Right renal pelvis (tissue), 4 donors: ENCODE measurements around the gene NUP50. TPM values are rescaled to one million over a fixed set of nuclear protein-coding genes. Genes with fewer than 3 reads are reported as not detected.

Source experiments
- DNase-seq, 4 donors: peaks; one replicate each; pipeline ENCODE4 v3.0.0-alpha.2; 2013; ENCODE audit warnings: low read depth in 4 of 4, low spot score in 3 of 4, missing footprints in 1 of 4
- polyA plus RNA-seq, 4 donors: library from polyadenylated mRNA; unstranded; fragments of 120-200 nt; gene quantifications; one replicate each; pipeline ENCODE4 v1.2.1, GENCODE V29; 2013; ENCODE audit not compliant: insufficient read length in 4 of 4

Gene NUP50
- polyA plus RNA-seq, 4 donors, result 43.3 to 57.0 (median 51.8) TPM

- no peak for DNase-seq
These were observed 44.4 kb downstream of the NUP50 start for GRCh38 chr22:45207981-45208664.

- no peak for DNase-seq
These were observed 44.9 kb downstream of the NUP50 start for GRCh38 chr22:45208696-45208992.

DNA sequence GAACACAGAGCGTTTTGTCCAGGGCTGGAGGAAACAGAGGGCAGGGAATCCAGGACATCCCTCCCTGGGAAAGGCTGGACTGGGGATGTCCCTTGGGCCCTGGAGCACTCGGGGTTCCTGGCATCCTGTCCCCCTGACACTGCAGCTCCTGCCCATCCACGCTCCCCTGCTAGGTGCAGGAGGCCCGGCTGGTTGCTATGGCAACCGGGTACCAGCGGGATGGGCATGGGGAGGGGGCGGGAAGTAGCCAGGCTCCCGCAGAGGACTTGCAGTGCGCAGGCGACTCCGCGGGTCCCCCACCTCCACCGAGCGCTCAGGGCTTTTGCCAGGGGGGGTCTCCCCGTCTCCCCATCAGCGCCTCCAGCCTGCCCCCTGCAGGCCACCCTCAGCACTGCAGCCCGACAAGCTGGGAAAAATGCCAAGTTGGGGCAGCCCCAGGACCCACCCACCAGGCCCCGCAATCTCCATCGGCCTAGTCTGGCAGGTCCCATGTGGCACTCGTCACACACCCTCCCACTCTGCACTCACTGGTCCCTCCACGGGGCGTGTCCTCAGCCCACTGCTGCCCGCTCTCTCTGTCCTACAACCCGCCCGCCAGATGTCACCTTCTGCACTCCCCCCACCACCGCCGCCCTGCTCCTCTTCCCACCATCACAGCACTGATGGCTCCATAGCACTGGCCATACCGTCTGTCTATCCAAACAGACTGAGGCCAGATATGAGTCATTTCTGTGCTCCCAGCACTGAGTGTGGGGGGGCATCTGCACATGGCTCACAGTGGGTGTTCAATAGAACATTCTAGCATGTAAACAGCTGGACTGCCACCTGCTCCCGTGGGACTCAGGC is 45.5 kb downstream of the NUP50 start:
- DNase-seq, result no peak

- no peak for DNase-seq
These were observed 46.4 kb downstream of the NUP50 start for GRCh38 chr22:45210174-45210573.

- DNase-seq, result no peak
These were observed 46.9 kb downstream of the NUP50 start for GRCh38 chr22:45210577-45210976.

DNA sequence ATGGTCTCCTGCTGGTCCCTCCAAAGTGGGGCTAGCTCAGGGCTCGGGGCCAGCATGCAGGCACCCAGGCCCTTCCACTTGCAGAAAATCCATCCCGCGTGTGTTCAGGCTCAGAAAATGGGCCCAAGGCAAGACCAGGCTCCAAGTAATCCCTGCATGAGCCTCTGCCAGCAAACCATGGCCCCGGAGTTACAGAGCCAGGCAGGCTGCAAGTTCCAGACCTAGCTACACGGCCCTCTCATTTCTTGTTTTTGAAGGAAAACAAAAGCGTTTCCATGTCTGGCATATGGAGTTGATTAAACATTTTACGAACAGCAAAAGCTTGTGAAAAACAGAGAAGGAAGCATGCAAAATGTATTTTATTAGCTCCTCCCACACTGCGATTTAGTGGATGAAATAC is 47.3 kb downstream of the NUP50 start:
- no peak for DNase-seq

GRCh38 chr22:45211435-45211834 is 47.7 kb downstream of the NUP50 start:
- no peak for DNase-seq

DNA sequence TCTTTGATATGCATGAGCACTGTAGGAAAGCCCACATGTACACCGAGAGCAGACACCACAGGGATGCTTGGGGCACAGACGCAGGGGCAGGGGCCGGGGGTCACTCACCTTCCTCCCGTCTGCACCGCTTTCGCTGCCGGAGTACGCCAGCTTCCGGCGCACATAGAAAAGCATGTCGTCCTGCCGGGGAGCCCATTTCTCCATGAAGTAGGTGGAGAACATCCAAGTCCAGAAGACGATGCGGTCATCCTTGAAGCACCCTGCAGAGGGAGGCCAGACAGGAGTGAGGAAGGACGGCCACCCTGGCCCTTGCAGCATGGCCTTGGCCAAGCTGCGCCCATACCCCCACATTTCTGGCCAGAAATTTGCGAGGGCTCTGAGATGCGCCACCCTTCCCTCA is 48.1 kb downstream of the NUP50 start:
- DNase-seq, result no peak

- DNase-seq, result no peak
These were observed 48.6 kb downstream of the NUP50 start for GRCh38 chr22:45212306-45212709.

- no peak for DNase-seq
These were observed 49.4 kb downstream of the NUP50 start for GRCh38 chr22:45212992-45213751.

- no peak for DNase-seq
These were observed 52.6 kb downstream of the NUP50 start for GRCh38 chr22:45216133-45217003.

DNA sequence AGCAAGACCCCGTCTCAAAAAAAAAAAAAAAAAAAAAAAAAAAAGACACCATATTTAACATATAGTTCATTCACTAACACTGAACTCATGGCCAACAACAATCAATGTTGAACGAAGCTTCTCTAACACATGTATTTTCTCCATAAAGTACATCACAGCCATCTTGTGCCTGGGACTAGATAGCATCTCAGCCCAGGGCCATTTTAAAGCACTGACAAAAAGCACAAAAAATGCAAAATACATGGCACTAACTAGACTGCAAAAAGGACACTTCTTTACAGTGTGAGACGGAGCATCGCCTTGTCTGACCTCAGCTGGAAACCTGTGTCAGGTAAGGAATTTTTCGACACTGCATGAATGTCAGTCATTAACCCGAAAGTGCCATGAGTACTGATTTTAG is 53.6 kb downstream of the NUP50 start:
- DNase-seq, result no peak

DNA sequence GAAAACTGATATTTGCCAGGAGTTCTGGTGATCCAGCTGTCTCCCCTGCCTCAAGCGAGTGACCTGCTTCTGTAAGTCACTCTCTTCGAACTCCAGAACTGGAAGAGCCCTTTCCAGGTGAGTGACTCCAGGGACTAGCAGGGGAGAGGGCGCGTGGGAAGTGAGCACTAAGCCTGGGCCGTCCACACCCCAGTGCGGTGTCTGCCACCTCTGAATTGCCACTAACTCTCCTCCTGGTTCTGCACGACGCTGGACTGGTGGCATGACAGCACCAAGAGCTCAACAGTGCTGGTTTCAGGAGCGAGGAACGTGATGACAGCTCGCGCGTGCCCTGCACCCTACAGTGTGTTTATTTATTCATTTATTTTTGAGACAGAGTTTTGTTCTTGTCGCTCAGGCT is 54.1 kb downstream of the NUP50 start:
- no peak for DNase-seq

DNA sequence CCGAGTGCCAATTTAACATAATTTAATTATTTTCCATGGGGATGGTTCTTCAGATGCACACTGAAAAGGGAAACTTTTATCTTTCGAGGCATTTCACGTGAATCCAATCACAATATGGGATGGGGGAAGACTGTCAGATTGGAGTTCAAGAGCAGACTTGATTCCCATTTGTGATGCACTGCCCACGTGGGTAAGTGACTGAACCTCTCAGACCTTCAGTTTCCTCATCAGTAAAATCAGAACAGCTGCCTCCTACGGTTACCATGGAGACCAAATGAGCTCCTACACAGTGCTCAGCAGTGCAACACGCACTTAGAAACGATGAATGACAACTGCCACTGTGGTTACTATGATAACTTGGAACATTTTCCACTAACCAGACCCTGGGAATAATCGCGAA is 55.3 kb downstream of the NUP50 start:
- no peak for DNase-seq

GRCh38 chr22:45221201-45221600 is 57.5 kb downstream of the NUP50 start:
- no peak for DNase-seq

- DNase-seq, result no peak
These were observed 59.8 kb downstream of the NUP50 start for GRCh38 chr22:45223304-45224117.

DNA sequence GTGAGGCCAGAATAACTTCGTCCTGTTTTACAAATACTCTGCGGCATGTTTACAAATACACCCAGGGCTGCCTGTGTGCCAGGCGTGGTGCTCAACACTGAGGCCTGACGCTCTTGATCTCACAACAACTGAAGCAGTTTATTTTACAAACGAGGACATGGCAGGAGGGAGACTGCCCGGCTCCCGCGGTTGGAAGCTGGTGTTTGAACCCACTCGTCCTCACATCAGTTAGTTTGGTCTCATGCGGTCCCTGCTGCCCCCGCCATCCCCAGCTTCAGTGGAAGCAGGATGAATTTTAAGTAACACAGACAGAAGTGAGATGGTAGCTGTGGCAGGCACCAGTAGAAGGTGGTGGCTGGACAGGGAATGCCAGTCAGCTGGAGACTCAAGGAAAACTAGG is 60.6 kb downstream of the NUP50 start:
- DNase-seq, result no peak

DNA sequence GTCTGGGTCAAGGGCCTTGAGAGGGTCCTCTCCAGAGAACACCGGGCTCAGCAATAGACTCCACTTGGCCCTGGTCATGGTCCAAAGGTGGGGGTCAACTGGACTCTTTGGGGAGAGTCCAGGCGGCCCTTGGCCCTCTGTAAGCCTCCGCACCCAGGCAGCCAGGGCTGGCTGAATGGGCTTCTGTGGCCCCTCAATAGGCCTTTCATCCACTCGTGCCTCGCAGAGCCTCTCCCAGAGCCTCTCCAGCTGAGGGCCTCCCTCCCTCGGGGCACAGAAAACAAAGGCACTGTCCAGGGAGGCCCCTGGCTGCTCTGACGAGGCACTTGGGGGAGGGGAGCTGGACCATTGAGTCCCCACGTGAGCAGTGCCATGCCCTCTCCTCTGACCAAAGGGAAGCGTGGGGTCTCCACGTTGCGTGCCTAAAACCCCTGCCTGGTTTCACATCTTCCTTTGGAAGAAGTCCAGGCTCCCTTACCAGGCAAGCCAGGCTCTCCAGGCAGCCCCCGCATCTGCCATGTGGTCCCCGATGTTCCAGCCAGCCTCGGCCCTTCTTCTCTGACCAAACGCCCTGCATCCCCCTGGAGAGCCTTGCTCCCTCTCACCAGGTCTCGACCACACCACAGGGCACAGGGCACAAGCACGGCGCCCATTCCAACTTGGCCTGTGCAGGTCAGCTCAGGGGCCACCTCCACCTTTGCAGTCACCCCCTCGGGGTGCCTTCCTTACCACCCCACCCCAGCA is 61.4 kb downstream of the NUP50 start:
- DNase-seq, result no peak
